NCI-H226 (cell line): ENCODE results near the gene MAP7D3.
"Not testable (repeated sequence)": the region's sequence is repeated elsewhere in the genome, so short reads cannot be mapped to it uniquely, and the experiment has no call there.

Source experiments
- DNase-seq: peaks from one replicate; pipeline ENCODE4 v3.0.0-alpha.2; 2015

Gene MAP7D3

GRCh38 chrX:136251041-136251991 lies at the start of gene MAP7D3:
MAP7D3 (minus strand) TSS chrX:136251400; CDS start chrX:136251358, 42 bp downstream.
- DNase-seq = peak; percentile 38

GRCh38 chrX:136300721-136301120 lies 49.5 kb upstream of the MAP7D3 start, which contains the start of gene ADGRG4:
ADGRG4 (plus strand) TSS chrX:136300963; CDS start chrX:136308778, 7,815 bp downstream.
- not testable (repeated sequence) for DNase-seq

DNA sequence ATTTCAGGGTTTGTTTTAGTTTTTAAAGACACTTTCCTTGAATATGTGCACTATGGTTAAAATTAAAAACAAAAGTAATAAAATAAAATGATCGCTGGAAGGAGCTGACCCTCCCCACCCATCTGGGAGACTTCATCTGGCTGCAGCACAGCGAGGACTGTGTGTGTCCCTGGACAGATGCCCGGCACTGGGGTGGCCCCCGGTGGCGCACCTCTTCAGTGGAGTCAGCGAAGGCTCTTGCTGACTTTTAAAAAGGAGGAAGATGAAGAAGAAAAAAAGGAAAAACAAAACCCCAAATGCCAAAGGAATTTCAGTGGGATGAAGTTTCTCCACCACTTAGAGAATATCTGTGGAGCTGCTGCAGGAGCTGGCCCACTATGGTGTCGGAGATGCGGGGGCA lies 44.2 kb upstream of the MAP7D3 start:
- DNase-seq = no peak

GRCh38 chrX:136292656-136293055 lies 41.5 kb upstream of the MAP7D3 start:
- DNase-seq = no peak

GRCh38 chrX:136291824-136292223 lies 40.6 kb upstream of the MAP7D3 start:
- no peak for DNase-seq

DNA sequence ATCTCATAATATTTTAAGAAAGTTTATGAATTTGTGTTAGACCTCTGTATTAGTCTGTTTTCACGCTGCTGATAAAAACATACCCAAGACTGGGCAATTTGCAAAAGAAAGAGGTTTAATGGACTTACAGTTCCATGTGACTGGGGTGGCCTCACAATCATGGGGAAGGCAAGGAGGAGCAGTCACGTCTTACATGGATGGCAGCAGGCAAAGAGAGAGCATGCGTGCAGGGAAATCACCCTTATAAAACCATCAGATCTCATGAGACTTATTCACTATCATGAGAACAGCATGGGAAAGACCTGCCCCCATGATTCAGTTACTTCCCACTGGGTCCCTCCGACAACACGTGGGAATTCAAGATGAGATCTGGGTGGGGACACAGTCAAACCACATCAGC lies 35.2 kb upstream of the MAP7D3 start:
- DNase-seq = not testable (repeated sequence)

DNA sequence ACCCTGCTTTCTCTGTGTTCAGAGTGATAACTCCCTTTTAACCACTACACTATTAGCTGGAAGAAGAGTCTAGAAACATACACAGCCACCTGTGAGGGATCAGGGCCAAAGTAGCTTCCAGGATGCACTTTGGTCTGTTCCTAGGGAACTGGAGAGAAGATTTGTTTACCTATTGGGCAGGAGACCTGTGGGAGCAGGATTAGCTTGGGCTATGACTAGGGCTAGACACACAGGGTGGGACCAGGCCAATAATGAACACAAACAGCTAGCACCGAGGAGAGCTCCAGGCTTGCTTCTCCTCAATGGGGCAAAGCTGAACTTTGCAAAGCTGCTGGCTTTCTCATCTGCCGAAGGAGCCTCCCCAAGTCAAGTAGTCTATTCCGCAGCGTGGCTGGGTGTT lies 24.4 kb upstream of the MAP7D3 start:
- no peak for DNase-seq

DNA sequence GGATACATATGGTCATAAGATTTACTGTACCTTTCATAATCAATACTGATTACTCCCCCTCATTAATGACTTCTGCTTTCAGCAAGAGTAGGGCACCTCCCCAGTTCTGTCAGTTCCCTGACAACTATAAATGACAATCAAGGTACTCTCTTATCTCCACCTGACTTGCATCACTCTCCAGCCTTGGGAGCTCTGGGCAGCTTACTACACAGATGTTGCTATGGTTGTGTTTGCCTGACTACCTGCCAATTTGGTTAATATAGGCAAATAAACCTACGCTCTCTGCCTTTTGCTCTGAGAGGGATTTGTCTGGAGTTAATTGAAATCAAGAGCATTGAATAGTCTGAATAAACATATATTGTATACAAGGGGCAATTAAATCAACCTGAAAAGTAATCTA lies 22.8 kb upstream of the MAP7D3 start:
- DNase-seq = no peak

GRCh38 chrX:136272325-136272724 lies 21.1 kb upstream of the MAP7D3 start:
- DNase-seq = no peak

DNA sequence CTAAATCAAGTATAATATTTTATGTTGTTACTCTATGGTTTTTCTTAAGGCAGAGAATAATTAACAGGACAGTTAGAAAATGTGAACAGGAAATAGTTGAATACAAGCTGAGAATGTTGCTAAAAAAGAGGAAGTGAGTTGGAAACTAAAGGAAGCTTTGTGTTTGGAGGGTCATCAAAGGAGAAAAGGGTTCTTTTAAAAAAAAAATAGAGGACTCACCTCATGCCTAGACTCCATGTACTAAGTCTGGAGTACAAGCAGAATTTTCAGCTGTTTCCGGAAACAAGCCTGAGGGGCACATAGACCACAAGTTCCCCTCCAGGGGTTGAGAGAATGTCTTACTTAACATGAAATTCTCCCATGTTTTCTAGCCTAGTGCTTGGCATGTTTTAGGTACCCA lies 20.1 kb upstream of the MAP7D3 start:
- no peak for DNase-seq

- DNase-seq = no peak
Observed at GRCh38 chrX:136269921-136270320, 18.7 kb upstream of the MAP7D3 start.

DNA sequence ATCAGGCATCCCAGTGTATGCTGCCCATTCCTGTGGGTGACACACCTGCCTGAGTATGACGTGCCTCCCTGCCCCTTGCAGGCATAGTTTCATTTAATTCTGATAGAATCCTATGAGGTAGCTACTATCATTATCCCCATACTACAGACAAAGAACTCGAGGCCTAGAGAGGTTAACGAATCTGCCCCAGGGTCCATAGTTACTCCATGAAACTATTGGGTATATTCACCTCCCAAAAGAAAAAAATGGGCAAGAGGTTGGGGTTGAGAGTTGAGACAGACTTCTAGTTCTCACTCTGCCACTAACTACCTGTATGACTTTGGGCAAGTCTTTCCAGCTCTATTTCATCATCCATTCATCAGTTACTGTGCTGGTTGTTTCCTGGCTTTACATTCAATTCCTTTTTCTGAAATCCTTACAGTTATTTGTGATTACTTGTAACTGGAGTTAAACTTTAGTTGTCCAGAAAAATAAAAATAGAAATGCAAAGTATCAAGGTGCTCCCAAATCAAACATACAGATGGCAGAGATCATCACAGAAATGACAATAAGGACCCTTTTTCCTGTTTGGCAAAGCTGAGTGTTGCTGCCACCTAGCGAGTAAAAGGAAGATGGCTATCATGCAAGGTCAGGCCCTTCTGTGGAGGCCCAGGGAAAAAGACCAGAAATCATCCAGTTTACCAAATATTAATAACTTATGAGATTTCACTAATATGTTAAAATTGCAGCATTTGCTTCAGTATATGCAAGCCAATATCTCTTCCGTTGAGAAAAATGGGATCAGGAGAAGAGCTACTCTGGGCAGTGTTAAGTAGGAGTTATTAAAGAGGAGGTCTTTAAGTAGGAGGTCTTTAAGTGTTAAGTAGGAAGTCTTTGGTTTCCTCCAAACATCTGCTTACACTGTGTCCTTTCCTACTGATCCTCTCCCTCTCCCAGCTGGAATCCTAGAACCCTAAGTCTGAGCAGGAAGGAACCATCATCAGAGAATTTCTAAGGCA lies 17.1 kb upstream of the MAP7D3 start:
- no peak for DNase-seq

DNA sequence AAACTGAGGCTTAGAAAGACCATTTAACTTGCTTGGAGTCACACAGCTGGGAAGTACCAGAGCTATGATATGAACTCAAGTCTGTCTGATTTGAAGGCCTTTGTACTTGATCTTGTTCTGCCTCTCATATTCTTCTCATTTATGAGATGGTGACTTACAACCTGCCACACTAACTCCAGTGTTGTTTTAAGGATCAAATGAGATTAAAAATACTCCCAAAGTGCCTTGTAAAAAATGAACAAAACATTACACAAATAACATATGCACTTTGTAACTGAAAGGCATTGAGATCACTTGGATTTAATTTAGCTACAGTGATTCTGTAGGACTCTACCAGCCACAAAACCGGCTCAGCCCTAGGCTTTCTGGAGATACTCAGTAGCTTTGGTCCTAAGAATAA lies 15.6 kb upstream of the MAP7D3 start:
- DNase-seq = no peak

DNA sequence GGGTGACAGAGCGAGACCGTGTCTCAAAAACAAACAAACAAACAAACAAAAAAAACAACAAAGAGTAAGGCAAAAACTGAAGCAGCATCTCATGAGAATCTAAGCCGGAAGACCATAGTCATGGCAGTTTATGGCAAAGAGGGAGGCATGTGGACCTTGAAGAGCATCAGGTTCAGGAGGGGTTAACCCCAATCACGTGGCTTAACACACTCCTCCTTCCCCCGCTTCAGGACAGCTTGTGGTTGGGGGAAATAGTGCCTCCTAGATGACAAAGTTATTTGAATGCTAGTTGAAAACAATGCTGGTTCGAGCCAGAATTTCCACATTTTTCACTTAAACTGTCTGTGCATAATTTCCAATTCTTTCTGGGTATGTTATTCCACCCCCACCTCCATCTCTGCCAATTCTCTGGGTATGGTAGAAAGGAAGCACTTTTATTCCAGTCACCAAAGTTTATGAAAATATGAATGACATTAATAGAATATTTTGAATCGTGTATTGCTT lies 11.7 kb upstream of the MAP7D3 start:
- DNase-seq = no peak

GRCh38 chrX:136262243-136262642 lies 11.0 kb upstream of the MAP7D3 start:
- DNase-seq = no peak

GRCh38 chrX:136261321-136261720 lies 10.1 kb upstream of the MAP7D3 start:
- DNase-seq = no peak

DNA sequence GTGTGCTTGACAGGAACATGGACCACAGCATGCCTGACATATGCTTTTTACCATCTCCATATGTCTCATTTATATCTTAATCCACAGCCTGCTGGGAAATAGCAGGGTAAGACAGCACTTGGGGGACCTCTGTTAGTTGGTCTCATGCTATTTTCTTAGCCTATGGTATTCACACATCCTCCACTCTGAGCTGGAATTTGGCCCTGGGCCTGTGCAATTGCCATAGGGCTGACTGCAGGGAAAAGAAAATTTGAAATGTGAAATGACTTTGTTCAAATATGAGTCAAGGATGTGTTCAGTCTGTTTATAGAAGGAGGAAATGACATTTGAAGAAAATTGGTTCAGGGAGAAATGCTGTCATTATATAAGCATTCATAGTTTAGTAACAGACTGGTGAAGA lies 9.6 kb upstream of the MAP7D3 start:
- DNase-seq = peak; percentile 57

DNA sequence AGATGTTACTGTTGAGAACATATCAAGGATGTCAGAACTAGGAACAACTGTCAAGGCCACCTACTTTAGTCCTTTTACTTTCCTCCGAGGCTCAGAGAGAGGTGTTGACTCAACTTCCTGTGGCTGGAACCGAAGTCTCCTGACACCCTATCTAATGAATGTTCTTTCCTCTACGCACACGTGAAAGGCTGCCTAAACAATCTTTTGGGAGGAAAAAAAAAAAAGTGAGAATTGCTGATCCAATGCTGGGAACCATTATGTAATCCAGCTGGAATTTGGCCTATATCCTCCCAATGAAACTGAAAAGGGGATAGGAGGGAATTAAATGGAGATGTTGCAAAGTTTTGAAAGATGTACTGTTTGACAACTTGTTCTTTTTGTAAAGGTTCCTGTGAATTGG lies 8.3 kb upstream of the MAP7D3 start:
- DNase-seq = peak; percentile 78

- DNase-seq = no peak
Observed at GRCh38 chrX:136258951-136259350, 7.8 kb upstream of the MAP7D3 start.

GRCh38 chrX:136256026-136256425 lies 4.8 kb upstream of the MAP7D3 start:
- no peak for DNase-seq

GRCh38 chrX:136255541-136255940 lies 4.3 kb upstream of the MAP7D3 start:
- DNase-seq = no peak

GRCh38 chrX:136250191-136251040 lies 784 bp downstream of the MAP7D3 start:
- DNase-seq = no peak
